Jurkat, Clone E6-1 (cell line): Measurements from ENCODE around the gene GCSAML. TPM values are rescaled to one million over a fixed set of nuclear protein-coding genes. Genes with fewer than 3 reads are reported as not detected.
"Not testable (repeated sequence)": the region's sequence is repeated elsewhere in the genome, so short reads cannot be mapped to it uniquely, and the experiment has no call there.

Experiments used
- DNase-seq: peaks from one replicate; pipeline ENCODE4 v3.0.0-alpha.2; 2011; ENCODE audit warnings: low read depth, low spot score
- H3K4me3 ChIP-seq: 2 replicates; pipeline ENCODE4 v1.5.1; 2011; ENCODE audit warnings: mild to moderate bottlenecking, low read length, control low read depth, moderate library complexity
- polyA plus RNA-seq: library from polyadenylated mRNA; unstranded; fragments of >200 nt; gene quantifications from one replicate; pipeline ENCODE4 v1.2.1, GENCODE V29; 2012; ENCODE audit warnings: missing spikeins; ENCODE audit not compliant: insufficient read length, insufficient read depth

Gene GCSAML
- 0.55 TPM for polyA plus RNA-seq

GRCh38 chr1:247548769-247549182 lies at the start of gene GCSAML:
TSS of gene GCSAML (plus strand) at chr1:247549134. CDS start at chr1:247549192, 58 bp downstream.
- no peak within 1 kb of the TSS for H3K4me3 ChIP-seq
- peak; percentile 5 for DNase-seq

- no peak overlapping the region for H3K4me3 ChIP-seq
- no peak for DNase-seq
These were observed 48.1 kb upstream of the GCSAML start for GRCh38 chr1:247500865-247501264.

DNA sequence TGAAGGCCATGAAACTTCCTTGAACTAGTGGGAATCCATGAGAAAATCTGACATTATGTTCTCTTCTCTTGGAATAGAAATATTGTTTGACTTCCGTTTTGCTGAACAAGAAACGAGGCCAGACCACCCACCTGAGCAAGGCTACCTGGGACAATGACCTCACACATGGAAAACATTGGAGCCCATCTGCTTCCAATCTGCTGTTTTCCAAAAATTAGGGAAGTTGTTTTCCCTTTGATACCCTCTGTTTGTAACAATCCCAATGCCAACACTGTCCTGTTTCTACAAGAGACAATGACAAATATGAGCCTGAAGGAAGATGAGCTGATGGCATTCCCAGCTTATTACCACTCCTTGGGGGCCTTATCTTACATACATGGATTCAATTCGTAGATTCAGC lies 42.1 kb upstream of the GCSAML start:
- H3K4me3 ChIP-seq: no peak overlapping the region
- DNase-seq: no peak

GRCh38 chr1:247517795-247518612 lies 30.9 kb upstream of the GCSAML start:
- no peak for DNase-seq
- no peak overlapping the region for H3K4me3 ChIP-seq

GRCh38 chr1:247518613-247518891 lies 30.4 kb upstream of the GCSAML start:
- no peak for DNase-seq
- no peak overlapping the region for H3K4me3 ChIP-seq

- DNase-seq, H3K4me3 ChIP-seq: not testable (repeated sequence)
These were observed 27.0 kb upstream of the GCSAML start for GRCh38 chr1:247521886-247522285.

- no peak for DNase-seq
- no peak overlapping the region for H3K4me3 ChIP-seq
These were observed 20.0 kb upstream of the GCSAML start for GRCh38 chr1:247528812-247529474.

GRCh38 chr1:247529771-247530355 lies 19.1 kb upstream of the GCSAML start:
- no peak overlapping the region for H3K4me3 ChIP-seq
- no peak for DNase-seq

DNA sequence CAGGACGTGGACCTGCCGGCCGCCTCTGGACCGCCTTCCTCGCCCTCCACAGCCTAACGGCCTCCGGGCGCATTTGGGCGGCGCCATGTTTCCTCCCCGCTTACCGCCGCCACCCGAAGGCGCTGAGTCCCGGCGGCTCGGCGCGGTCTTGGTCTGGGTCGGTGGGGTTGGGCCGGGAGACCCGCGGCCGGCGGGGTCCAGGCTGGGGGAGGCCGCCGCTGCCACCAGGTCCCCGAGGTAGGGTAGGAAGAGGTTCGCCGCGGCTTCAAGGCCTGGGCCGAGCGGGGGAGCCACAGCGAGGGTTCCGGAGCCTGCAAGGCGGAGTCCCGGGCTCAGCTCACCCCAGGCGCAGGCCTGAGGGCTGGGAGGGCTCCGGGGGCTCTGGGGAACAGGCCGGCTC lies 18.1 kb upstream of the GCSAML start:
- H3K4me3 ChIP-seq: no peak overlapping the region
- no peak for DNase-seq

- H3K4me3 ChIP-seq: no peak overlapping the region
- no peak for DNase-seq
These were observed 17.0 kb upstream of the GCSAML start for GRCh38 chr1:247531937-247532336.

DNA sequence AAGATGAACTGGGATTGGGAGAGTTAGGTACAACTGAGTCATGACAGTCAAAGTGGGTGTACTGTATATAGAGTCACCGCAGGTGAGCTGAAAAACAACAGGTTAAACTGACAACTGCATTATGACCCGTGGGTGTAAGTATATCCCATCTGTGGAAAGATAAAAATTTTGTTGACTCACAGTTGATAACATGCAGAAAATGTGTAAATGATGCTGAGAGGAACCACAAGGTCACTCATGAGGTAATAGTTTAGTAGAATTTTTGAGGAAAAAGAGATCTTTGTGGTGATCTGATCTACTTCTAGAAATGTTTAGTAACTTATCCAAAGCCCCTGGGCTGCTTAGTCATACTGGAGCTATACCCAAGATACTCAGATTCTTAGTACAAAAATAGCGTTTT lies 13.5 kb upstream of the GCSAML start:
- no peak for DNase-seq
- no peak overlapping the region for H3K4me3 ChIP-seq

- no peak within 1 kb of the TSS for H3K4me3 ChIP-seq
- DNase-seq: no peak
These were observed 12.6 kb upstream of the GCSAML start, which contains the start of gene OR2C3 for GRCh38 chr1:247536340-247536739. TSS of gene OR2C3 (minus strand) at chr1:247536440. CDS start at chr1:247532511, 3,929 bp downstream.

DNA sequence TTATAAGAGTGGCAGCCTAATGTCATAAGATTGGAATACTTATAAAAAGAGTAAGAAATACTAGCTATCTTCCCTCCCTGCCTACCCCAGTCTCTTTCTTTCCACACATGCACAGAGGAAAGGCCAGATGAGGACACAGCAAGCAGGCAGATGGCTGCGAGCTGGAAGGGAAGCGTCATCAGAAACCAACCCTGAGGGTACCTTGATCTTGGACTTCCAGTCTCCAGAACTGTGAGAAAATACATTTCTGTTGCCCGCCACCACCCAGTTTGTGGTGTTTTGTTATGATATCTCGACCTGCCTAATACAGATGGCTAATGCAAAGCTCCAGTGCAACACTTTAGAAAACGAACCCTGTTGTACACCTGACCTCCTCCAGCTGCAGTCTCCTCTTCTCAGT lies 10.4 kb upstream of the GCSAML start:
- no peak overlapping the region for H3K4me3 ChIP-seq
- DNase-seq: no peak

GRCh38 chr1:247539215-247539614 lies 9.7 kb upstream of the GCSAML start:
- no peak for DNase-seq

GRCh38 chr1:247540581-247540980 lies 8.4 kb upstream of the GCSAML start:
- H3K4me3 ChIP-seq: no peak overlapping the region
- no peak for DNase-seq

More at GRCh38 chr1:247539215-247539614, 9.7 kb upstream of the GCSAML start:
- H3K4me3 ChIP-seq: no peak overlapping the region

- DNase-seq: no peak
- no peak overlapping the region for H3K4me3 ChIP-seq
These were observed 6.1 kb upstream of the GCSAML start for GRCh38 chr1:247542811-247543210.

- peak; percentile 75 for DNase-seq
- H3K4me3 ChIP-seq: no peak overlapping the region
These were observed 842 bp upstream of the GCSAML start for GRCh38 chr1:247548092-247548491.

- DNase-seq: no peak
These were observed 2.8 kb downstream of the GCSAML start for GRCh38 chr1:247551721-247552120.

GRCh38 chr1:247552231-247552630 lies 3.3 kb downstream of the GCSAML start:
- no peak for DNase-seq
- H3K4me3 ChIP-seq: no peak overlapping the region

More at GRCh38 chr1:247551721-247552120, 2.8 kb downstream of the GCSAML start:
- no peak overlapping the region for H3K4me3 ChIP-seq
